Breast epithelium (tissue), 3 donors: ENCODE data around the gene TMTC3.

Source experiments
- CTCF ChIP-seq, 3 donors: fragments of 450-650 bp; IDR thresholded peaks; one replicate each; pipeline ENCODE4 v1.5.1; 2016 to 2017; ENCODE audit warnings: antibody characterized with exemption in 3 of 3, mild to moderate bottlenecking in 3 of 3, moderate library complexity in 3 of 3
- POLR2A ChIP-seq: fragments of 450-650 bp; IDR thresholded peaks from one replicate; pipeline ENCODE4 v1.6.1; 2016; ENCODE audit warnings: antibody characterized with exemption, mild to moderate bottlenecking, moderate library complexity

DNA sequence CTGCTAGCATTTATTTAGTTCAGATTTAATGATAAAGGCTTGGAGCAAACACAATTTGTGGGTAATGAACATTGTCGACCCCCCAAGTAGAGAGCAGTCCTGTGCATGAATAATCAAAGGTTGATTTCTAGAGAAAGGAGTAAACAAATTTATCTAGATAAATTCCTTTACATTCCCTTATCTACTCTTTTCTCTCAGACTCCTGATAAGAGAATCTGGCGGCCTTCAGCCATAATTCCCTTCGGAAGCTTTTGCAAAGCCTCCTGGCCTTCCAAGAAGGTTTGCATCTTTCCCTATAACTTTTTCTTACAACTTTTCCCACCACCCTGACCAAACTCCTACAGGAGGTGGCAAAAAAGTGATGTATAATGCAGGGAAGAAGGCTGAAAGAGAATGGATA is 42.1 kb downstream of the TMTC3 start:
- TF ChIP-seq CTCF (IDR thresholded peaks at IDR 0.05) (no peak), POLR2A (no peak)
